Skin epidermis (tissue), 12 donors: Measurements from ENCODE around the gene SPATA2.

Experiments
- H3K27ac ChIP-seq, 21 experiments: fragments of 200-600 bp; sonication (generic) in 11 of 21; one replicate each; pipeline ENCODE4 v1.5.0; 2020; ENCODE audit warnings: mild to moderate bottlenecking in 3 of 21, inconsistent platforms in 2 of 21, moderate library complexity in 2 of 21
- H3K4me3 ChIP-seq, 7 experiments: fragments of 200-600 bp; sonication (generic) in 2 of 7; one replicate each; pipeline ENCODE4 v1.5.0; 2020; ENCODE audit warnings: inconsistent platforms in 2 of 7, mild to moderate bottlenecking in 2 of 7, moderate library complexity in 1 of 7

The SPATA2 gene

GRCh38 chr20:49889001-49889934 lies 26.1 kb downstream of the SPATA2 start:
- Histone ChIP-seq H3K27ac (peak overlapping the region in 4 of 21 experiments; percentile 3 to 43 (median 19)), H3K4me3 (no peak overlapping the region)

- H3K4me3 ChIP-seq, result no peak overlapping the region
- peak overlapping the region in 9 of 21 experiments; percentile 21 to 81 (median 52) for H3K27ac ChIP-seq
Observed at GRCh38 chr20:49888212-49889000, 26.9 kb downstream of the SPATA2 start.

GRCh38 chr20:49887251-49888211 lies 27.8 kb downstream of the SPATA2 start:
- Histone ChIP-seq H3K4me3 (no peak overlapping the region), H3K27ac (peak overlapping the region in 13 of 21 experiments; percentile 33 to 81 (median 59))

GRCh38 chr20:49886571-49887213 lies 28.6 kb downstream of the SPATA2 start:
- Histone ChIP-seq H3K27ac (peak overlapping the region in 13 of 21 experiments; percentile 33 to 81 (median 59)), H3K4me3 (no peak overlapping the region)

GRCh38 chr20:49885558-49886332 lies 29.6 kb downstream of the SPATA2 start:
- H3K27ac ChIP-seq, result peak overlapping the region in 7 of 21 experiments; percentile 11 to 81 (median 63)

GRCh38 chr20:49883246-49883802 lies 32.0 kb downstream of the SPATA2 start:
- no peak overlapping the region for H3K27ac ChIP-seq

More at GRCh38 chr20:49885558-49886332, 29.6 kb downstream of the SPATA2 start:
- no peak overlapping the region for H3K4me3 ChIP-seq

GRCh38 chr20:49882171-49882970 lies 33.0 kb downstream of the SPATA2 start:
- Histone ChIP-seq H3K4me3 (no peak overlapping the region), H3K27ac (no peak overlapping the region)

More at GRCh38 chr20:49883246-49883802, 32.0 kb downstream of the SPATA2 start:
- no peak overlapping the region for H3K4me3 ChIP-seq

GRCh38 chr20:49880724-49881445 lies 34.4 kb downstream of the SPATA2 start:
- H3K27ac ChIP-seq, result no peak overlapping the region
- H3K4me3 ChIP-seq, result no peak overlapping the region

GRCh38 chr20:49880177-49880576 lies 35.2 kb downstream of the SPATA2 start:
- H3K4me3 ChIP-seq, result no peak overlapping the region
- no peak overlapping the region for H3K27ac ChIP-seq

GRCh38 chr20:49878977-49879376 lies 36.4 kb downstream of the SPATA2 start:
- H3K4me3 ChIP-seq, result no peak overlapping the region
- no peak overlapping the region for H3K27ac ChIP-seq

- Histone ChIP-seq H3K27ac (peak overlapping the region in 2 of 21 experiments; percentile 4 to 31), H3K4me3 (no peak overlapping the region)
Observed at GRCh38 chr20:49877386-49877921, 37.9 kb downstream of the SPATA2 start.

GRCh38 chr20:49874696-49875095 lies 40.6 kb downstream of the SPATA2 start:
- Histone ChIP-seq H3K4me3 (no peak overlapping the region), H3K27ac (no peak overlapping the region)

GRCh38 chr20:49872056-49872455 lies 43.3 kb downstream of the SPATA2 start:
- Histone ChIP-seq H3K4me3 (no peak overlapping the region), H3K27ac (no peak overlapping the region)

GRCh38 chr20:49871391-49871948 lies 43.9 kb downstream of the SPATA2 start:
- Histone ChIP-seq H3K4me3 (no peak overlapping the region), H3K27ac (no peak overlapping the region)

- Histone ChIP-seq H3K27ac (no peak overlapping the region), H3K4me3 (no peak overlapping the region)
Observed at GRCh38 chr20:49870261-49870660, 45.1 kb downstream of the SPATA2 start.

- H3K27ac ChIP-seq, result no peak overlapping the region
- no peak overlapping the region for H3K4me3 ChIP-seq
Observed at GRCh38 chr20:49868964-49869363, 46.4 kb downstream of the SPATA2 start.
